NCI-H128 (cell line): ENCODE measurements around the gene CYP4F22.
"Not testable (repeated sequence)": the region's sequence is repeated elsewhere in the genome, so short reads cannot be mapped to it uniquely, and the experiment has no call there.

Source experiments
- DNase-seq: peaks from one replicate; lab custom pipeline; 2025; ENCODE audit not compliant: unreplicated experiment; lab: John Stamatoyannopoulos, UW

Gene CYP4F22

GRCh38 chr19:15570420-15570819 lies 62.1 kb downstream of the CYP4F22 start:
- DNase-seq, result no peak

GRCh38 chr19:15575406-15575805 lies 67.1 kb downstream of the CYP4F22 start:
- no peak for DNase-seq

DNA sequence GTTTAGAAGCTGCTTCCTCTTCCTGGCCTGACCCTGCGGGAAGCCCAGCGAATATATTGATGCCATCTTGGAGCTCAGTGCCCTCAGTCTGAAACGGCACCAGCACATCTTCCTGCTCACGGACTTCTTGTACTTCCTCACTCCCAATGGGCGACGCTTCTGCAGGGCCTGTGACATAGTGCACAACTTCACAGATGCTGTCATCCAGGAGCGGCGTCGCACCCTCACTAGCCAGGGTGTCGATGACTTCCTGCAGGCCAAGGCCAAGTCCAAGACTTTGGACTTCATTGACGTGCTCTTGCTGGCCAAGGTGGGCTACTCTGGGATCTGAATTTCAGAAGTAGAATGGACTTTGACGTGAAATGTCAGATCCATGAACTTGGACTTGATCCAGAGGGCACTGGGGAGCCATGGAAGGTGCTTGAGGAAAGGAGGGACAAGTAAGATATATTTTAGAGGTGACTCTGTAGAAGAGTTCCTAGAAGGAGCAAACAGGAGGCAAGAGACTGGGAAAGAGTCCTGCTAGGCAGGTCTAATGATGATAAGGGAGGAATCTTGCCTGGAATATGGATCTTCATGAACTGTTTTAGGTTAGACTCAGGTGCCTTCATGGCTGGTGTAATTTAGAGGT lies 68.3 kb downstream of the CYP4F22 start:
- no peak for DNase-seq

DNA sequence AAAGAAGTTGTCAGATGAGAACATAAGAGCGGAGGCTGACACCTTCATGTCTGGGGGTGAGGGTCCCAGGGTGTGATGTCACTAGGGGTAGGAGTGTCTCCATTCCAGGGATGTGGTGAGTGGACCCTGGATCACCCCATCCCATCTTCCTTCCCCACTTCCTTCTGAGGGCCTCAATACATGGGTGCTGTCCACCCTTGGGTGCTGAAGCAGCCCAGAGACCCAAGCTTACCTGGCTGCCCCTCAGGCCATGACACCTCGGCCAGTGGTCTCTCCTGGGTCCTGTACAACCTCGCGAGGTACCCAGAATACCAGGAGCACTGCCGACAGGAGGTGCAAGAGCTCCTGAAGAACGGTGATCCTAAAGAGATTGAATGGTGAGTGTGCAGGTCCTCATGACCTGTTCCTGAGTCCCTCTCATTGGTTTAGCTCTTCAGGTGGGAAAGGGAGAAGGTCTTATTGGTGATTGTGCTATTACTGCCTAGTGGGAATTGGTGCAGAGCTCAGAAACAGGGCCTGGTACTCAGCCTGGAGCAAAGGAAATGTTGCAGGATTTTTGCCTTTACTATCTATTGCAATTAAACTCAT lies 69.0 kb downstream of the CYP4F22 start:
- DNase-seq, result no peak

GRCh38 chr19:15583346-15583745 lies 75.0 kb downstream of the CYP4F22 start:
- DNase-seq, result no peak

DNA sequence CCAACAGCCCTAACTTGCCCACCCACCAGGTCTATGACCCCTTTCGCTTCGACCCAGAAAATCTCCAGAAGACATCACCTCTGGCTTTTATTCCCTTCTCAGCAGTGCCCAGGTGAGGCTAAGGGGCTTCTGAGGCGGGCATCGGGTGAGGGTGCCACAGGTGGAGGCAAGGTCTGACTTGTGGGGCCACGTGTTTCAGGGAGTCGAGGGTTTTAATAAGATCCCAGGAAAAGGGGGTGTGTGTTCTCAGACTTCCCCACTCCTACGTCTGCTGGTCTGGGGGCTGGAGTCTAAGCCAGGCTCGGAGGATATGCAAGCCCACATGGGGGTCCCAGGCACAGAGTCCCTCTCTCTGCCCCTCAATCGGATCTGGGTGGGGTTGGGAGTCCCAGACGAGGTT lies 75.8 kb downstream of the CYP4F22 start:
- no peak for DNase-seq

- no peak for DNase-seq
These were observed 76.3 kb downstream of the CYP4F22 start for GRCh38 chr19:15584541-15585115.

GRCh38 chr19:15587663-15588062 lies 79.3 kb downstream of the CYP4F22 start:
- no peak for DNase-seq

DNA sequence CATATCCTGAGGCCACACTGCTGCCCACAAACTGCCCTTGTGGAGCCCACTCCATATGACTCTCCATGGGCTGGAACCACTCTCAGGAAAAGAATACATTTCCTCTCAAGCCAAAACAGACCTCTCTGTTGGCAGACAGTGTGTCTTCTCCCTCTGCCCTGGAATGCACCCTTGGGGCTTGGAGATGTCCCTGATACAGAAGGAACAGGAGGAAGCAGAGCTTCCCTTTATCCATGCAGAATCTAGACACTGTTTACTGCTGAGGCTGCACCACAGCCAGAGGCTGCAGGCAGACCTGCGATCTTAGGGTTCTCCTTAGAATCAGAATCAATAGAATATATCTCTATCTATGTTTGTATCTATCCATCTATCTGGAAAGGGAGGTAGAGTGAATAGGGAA lies 79.9 kb downstream of the CYP4F22 start:
- no peak for DNase-seq

GRCh38 chr19:15589760-15590451 lies 81.6 kb downstream of the CYP4F22 start:
- no peak for DNase-seq

DNA sequence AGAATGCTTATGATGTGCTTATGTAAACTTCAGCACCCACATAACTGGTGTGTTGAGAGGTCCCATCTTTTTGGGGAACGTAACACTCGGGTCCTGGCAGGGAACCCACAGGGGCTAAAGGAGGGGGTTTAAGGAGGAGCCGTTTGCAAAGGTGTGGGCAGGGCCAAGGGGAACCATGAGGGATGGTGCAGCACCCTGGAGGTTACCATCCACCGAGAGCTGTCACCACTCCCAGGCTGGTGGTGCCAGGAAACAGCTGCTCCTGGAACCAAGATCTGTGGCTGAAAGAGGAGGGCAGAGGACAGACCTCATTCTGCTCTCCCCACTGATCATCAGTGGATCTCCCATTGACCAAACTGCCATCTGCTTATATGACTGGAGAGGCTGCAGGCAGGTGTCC lies 83.5 kb downstream of the CYP4F22 start:
- DNase-seq, result no peak

GRCh38 chr19:15592506-15592905 lies 84.2 kb downstream of the CYP4F22 start:
- not testable (repeated sequence) for DNase-seq

GRCh38 chr19:15593766-15594165 lies 85.4 kb downstream of the CYP4F22 start:
- DNase-seq, result not testable (repeated sequence)

- DNase-seq, result no peak
These were observed 86.7 kb downstream of the CYP4F22 start for GRCh38 chr19:15595069-15595468.
